K562 (cell line): Measurements from ENCODE around the gene ACTBL2. TPM values are rescaled to one million over a fixed set of nuclear protein-coding genes. Genes with fewer than 3 reads are reported as not detected.

Source experiments
- ATAC-seq: fragments of 200-7000 bp; cut with Tn5 transposase; 3 replicates; pipeline ENCODE4 v1.9.1; 2020; ENCODE audit warnings: moderate library complexity
- BruUV-seq: library from RNA; stranded (reverse); fragments of 400-500 nt; replicated peaks from 2 replicates; lab custom pipeline; 2021; lab: Mats Ljungman, UMichigan
- CTCF ChIA-PET: fragments of 300-600 bp; formaldehyde crosslinking; extraction: SDS; loops from one replicate; lab custom pipeline; 2021; ENCODE audit warnings: low intra/inter-chr PET ratio; lab: Yijun Ruan, JAX
- POLR2A ChIA-PET: fragments of 300-600, 350-650 bp; sonication (Branson Sonifier 250); formaldehyde crosslinking; extraction: SDS; loops from one replicate; lab custom pipeline; 2021; ENCODE audit warnings: antibody characterized with exemption, inconsistent platforms; lab: Yijun Ruan, JAX
- DNase-seq, 4 experiments: peaks; one replicate each; pipeline versions ENCODE4 v3.0.0 to v3.0.0-alpha.2; 2011 to 2018; ENCODE audit warnings: low spot score in 3 of 4, mixed read lengths in 3 of 4; ENCODE audit errors: extremely low read depth in 1 of 4
- FAIRE-seq: peaks from 2 replicates; lab custom pipeline; 2011; peaks lifted over from hg19 to GRCh38; lab: Jason Lieb, UNC
- H2AFZ ChIP-seq: 2 replicates; pipeline ENCODE4 v1.6.0; 2011; ENCODE audit warnings: low read depth, low read length, control low read depth, inconsistent platforms
- H3K27ac ChIP-seq: fragments of 200-600 bp; 3 replicates; pipeline ENCODE4 v1.8.0; 2011; ENCODE audit warnings: low read depth, mild to moderate bottlenecking, control low read depth, inconsistent platforms, low read length, moderate library complexity, mixed read lengths; ENCODE audit errors: extremely low read depth
- H3K27me3 ChIP-seq, 2 experiments: fragments of 300-600 bp in 1 of 2; 2 replicates in 1 of 2; 3 replicates in 1 of 2; pipeline versions ENCODE4 v1.6.0 to v1.8.0; 2011; ENCODE audit warnings: inconsistent platforms in 2 of 2, low read length in 2 of 2, mild to moderate bottlenecking in 1 of 2, mixed read lengths in 1 of 2, moderate library complexity in 1 of 2; ENCODE audit not compliant: control insufficient read depth in 2 of 2, insufficient read depth in 2 of 2
- H3K36me3 ChIP-seq: fragments of 300-600 bp; 3 replicates; pipeline ENCODE4 v1.8.0; 2011; ENCODE audit warnings: mild to moderate bottlenecking, low read length, inconsistent platforms; ENCODE audit not compliant: control insufficient read depth, insufficient read depth
- H3K4me1 ChIP-seq, 2 experiments: fragments of 200-600 bp in 1 of 2; replicated peaks in 1 of 2; 2 replicates in 1 of 2; 3 replicates in 1 of 2; pipeline versions ENCODE4 v1.5.1 to v1.8.0; 2011; ENCODE audit warnings: inconsistent platforms in 2 of 2, low read length in 2 of 2, mild to moderate bottlenecking in 1 of 2, mixed read lengths in 1 of 2, moderate library complexity in 1 of 2; ENCODE audit not compliant: control insufficient read depth in 2 of 2, insufficient read depth in 2 of 2
- H3K4me2 ChIP-seq: 2 replicates; pipeline ENCODE4 v1.6.1; 2011; ENCODE audit warnings: low read length, control low read depth, inconsistent platforms, mixed read lengths; ENCODE audit not compliant: insufficient read depth
- H3K4me3 ChIP-seq: fragments of 200-600 bp; sonication (generic), shearing (Covaris generic); 2 replicates; pipeline ENCODE4 v1.5.1; 2016; ENCODE audit warnings: control low read depth, inconsistent platforms
- H3K79me2 ChIP-seq: fragments of 200-600 bp; 3 replicates; pipeline ENCODE4 v1.8.0; 2011; ENCODE audit warnings: low read length, inconsistent platforms; ENCODE audit not compliant: control insufficient read depth, insufficient read depth
- H3K9ac ChIP-seq, 2 experiments: 2 replicates each; pipeline versions ENCODE4 v1.6.0 to v1.6.1; 2011; ENCODE audit warnings: low read depth in 2 of 2, low read length in 2 of 2, control low read depth in 1 of 2, inconsistent platforms in 1 of 2, mild to moderate bottlenecking in 1 of 2, mixed read lengths in 1 of 2; ENCODE audit not compliant: insufficient read depth in 1 of 2
- H3K9me1 ChIP-seq: one replicate; pipeline ENCODE4 v1.6.0; 2011; ENCODE audit warnings: inconsistent platforms, mild to moderate bottlenecking, low read length, moderate library complexity; ENCODE audit not compliant: control insufficient read depth, insufficient read depth
- H3K9me3 ChIP-seq: replicated peaks from 2 replicates; pipeline ENCODE4 v1.5.1; 2011; ENCODE audit warnings: low read depth, low read length, inconsistent platforms; ENCODE audit not compliant: control insufficient read depth, insufficient read depth
- H4K20me1 ChIP-seq: replicated peaks from 2 replicates; pipeline ENCODE4 v1.6.1; 2011; ENCODE audit warnings: low read length, inconsistent platforms, mixed read lengths; ENCODE audit not compliant: control insufficient read depth, insufficient read depth
- FOXJ2 ChIP-seq: fragments of 200-800 bp; sonication (Bioruptor generic); IDR thresholded peaks from 2 replicates; pipeline ENCODE4 v1.6.1; 2016; ENCODE audit warnings: missing genetic modification characterization, missing compliant biosample characterization
- FUS ChIP-seq: fragments of 200-400 bp; formaldehyde crosslinking; optimal IDR thresholded peaks from 2 replicates; pipeline ENCODE3; 2017; ENCODE audit warnings: low read depth, low read length
- GTF3C2 ChIP-seq: IDR thresholded peaks from 3 replicates; pipeline ENCODE4 v1.6.1; 2011; ENCODE audit warnings: borderline replicate concordance, mild to moderate bottlenecking, moderate library complexity; ENCODE audit not compliant: insufficient read length; ENCODE audit errors: extremely low read depth
- HNRNPL ChIP-seq: fragments of 200-400 bp; formaldehyde crosslinking; IDR thresholded peaks from 2 replicates; pipeline ENCODE4 v1.6.1; 2017; ENCODE audit warnings: low read depth, mild to moderate bottlenecking, low read length
- KLF16 ChIP-seq: IDR thresholded peaks from 2 replicates; pipeline ENCODE4 v1.6.1; 2016; ENCODE audit warnings: antibody characterized with exemption
- MAFG ChIP-seq: fragments of 450-650 bp; conservative IDR thresholded peaks from 2 replicates; pipeline ENCODE4 v1.6.1; 2016; ENCODE audit warnings: missing genetic modification characterization, missing compliant biosample characterization
- NCOA1 ChIP-seq: fragments of 450-650 bp; IDR thresholded peaks from 2 replicates; pipeline ENCODE4 v1.6.1; 2016; ENCODE audit warnings: low read depth
- POLR2AphosphoS5 ChIP-seq: IDR thresholded peaks from 2 replicates; pipeline ENCODE4 v1.6.1; 2011; ENCODE audit warnings: mild to moderate bottlenecking, low read depth, low read length, moderate library complexity; ENCODE audit not compliant: control insufficient read depth, insufficient read depth
- RFX5 ChIP-seq: IDR thresholded peaks from 2 replicates; pipeline ENCODE4 v1.6.1; 2011; ENCODE audit warnings: low read depth, mild to moderate bottlenecking, improper control_type of control experiment, low read length
- RNF2 ChIP-seq: sonication (generic); IDR thresholded peaks from 2 replicates; pipeline ENCODE4 v1.6.1; 2016
- SMARCE1 ChIP-seq: fragments of 450-650 bp; IDR thresholded peaks from 2 replicates; pipeline ENCODE4 v1.7.1; 2016; ENCODE audit warnings: mild to moderate bottlenecking
- SRSF9 ChIP-seq: fragments of 200-400 bp; formaldehyde crosslinking; IDR thresholded peaks from 2 replicates; pipeline ENCODE4 v1.6.1; 2017; ENCODE audit warnings: low read depth, low read length, borderline replicate concordance
- TAF1 ChIP-seq: IDR thresholded peaks from 2 replicates; pipeline ENCODE4 v1.6.1; 2011; ENCODE audit warnings: mild to moderate bottlenecking, low read length, moderate library complexity; ENCODE audit not compliant: insufficient read depth, control insufficient read depth, severe bottlenecking; ENCODE audit errors: extremely low read depth
- VEZF1 ChIP-seq: fragments of 200-800 bp; sonication (Bioruptor generic); IDR thresholded peaks from 2 replicates; pipeline ENCODE4 v1.6.1; 2017; ENCODE audit warnings: missing genetic modification characterization, missing compliant biosample characterization
- ZBTB43 ChIP-seq: sonication (generic); formaldehyde crosslinking; IDR thresholded peaks from 2 replicates; pipeline ENCODE4 v1.8.0; 2023; ENCODE audit warnings: mild to moderate bottlenecking, missing genetic modification reagents
- in situ Hi-C: fragments of 300-500 bp; cut with MboI; formaldehyde crosslinking; loops from 4 replicates; pipeline ENCODE4 v1.15.0; 2018; ENCODE audit warnings: inconsistent platforms, mixed read lengths
- intact Hi-C: fragments of 100-400 bp; cut with micrococcal nuclease; formaldehyde crosslinking; loops from 2 replicates; pipeline ENCODE4 v1.14.2; 2022
- polyA plus RNA-seq, 8 experiments: library from polyadenylated mRNA; depleted of rRNA in 4 of 8; stranded (reverse) in 5 of 8; unstranded in 3 of 8; fragments of >200 nt; fragmentation: Nextera tagmentation in 2 of 8; fragmentation: Illumina TruSeq in 1 of 8; extraction: Ambion mirVana in 2 of 8; extraction: Trizol in 1 of 8; gene quantifications; 2 replicates each; pipeline versions ENCODE4 v1.2.1 to v1.2.3, GENCODE V29; 2011 to 2014; ENCODE audit warnings: inconsistent platforms in 1 of 8, missing spikeins in 1 of 8
- total RNA-seq, 7 experiments: library from RNA; depleted of rRNA in 6 of 7; stranded (reverse); fragments of >200 nt in 6 of 7; fragmentation: Illumina TruSeq in 2 of 7; extraction: Trizol in 2 of 7; gene quantifications; 2 replicates each; pipeline versions ENCODE4 v1.2.1 to v1.2.3, GENCODE V29; 2011 to 2021; ENCODE audit warnings: low replicate concordance in 1 of 7

Gene ACTBL2
- total and polyA plus RNA-seq, 9 of the 15 experiments (the other 6 are each of a cell fraction or from before 2014, with no cell fraction given) = not detected

- no peak for TF ChIP-seq SRSF9
- no peak for TF ChIP-seq SMARCE1
- no peak for TF ChIP-seq ZBTB43 (CRISPR knock-in tag)
- TF ChIP-seq RFX5 = no peak
- TF ChIP-seq RNF2 = no peak
- no peak for TF ChIP-seq FUS
These were observed 26.8 kb downstream of the ACTBL2 start (continued) for GRCh38 chr5:57455511-57456455.

GRCh38 chr5:57454896-57455295, 27.7 kb downstream of the ACTBL2 start:
- no peaks in the 10 kb centered on the region for H3K9me1 ChIP-seq
- H3K9ac ChIP-seq = no peak overlapping the region
- FAIRE-seq = no peak
- no peak overlapping the region for H3K4me2 ChIP-seq
- peaks cover 2 to 11% of the 10 kb centered on the region in 2 experiments; a peak in 1 of 5 replicates for H3K27me3 ChIP-seq
- no peaks in the 10 kb centered on the region for H4K20me1 ChIP-seq
- intact Hi-C loops (no loop called here), in situ Hi-C loops (no loop called here)
- H3K27ac ChIP-seq = no peak overlapping the region
- no peaks in the 10 kb centered on the region for H3K79me2 ChIP-seq
- H3K9me3 ChIP-seq = no peaks in the 10 kb centered on the region
- CTCF ChIA-PET = no interaction called here
- no peaks in the 10 kb centered on the region for H3K36me3 ChIP-seq
- H2AFZ ChIP-seq = no peak overlapping the region
- H3K4me3 ChIP-seq = no peak overlapping the region
- ATAC-seq = no peak
- DNase-seq = no peak
- H3K4me1 ChIP-seq = no peaks in the 10 kb centered on the region
- POLR2A ChIA-PET = interaction anchor here (0.6 kb wide), 1 partner anchor 10 kb away, joined by 3 read pairs; no protein-coding TSS in a partner anchor
- BruUV-seq = no TSS peak
- TF ChIP-seq GTF3C2 (no peak), HNRNPL (no peak), NCOA1 (no peak), TAF1 (no peak), FOXJ2 (tag) (no peak), VEZF1 (CRISPR knock-in tag) (no peak), KLF16 (no peak), POLR2AphosphoS5 (no peak), MAFG (tag) (no peak)
